GM10248 (cell line): ENCODE data around the gene ZNF385B.

Experiments used
- CTCF ChIA-PET: fragments of 300-600 bp; sonication (Branson Sonifier 250); formaldehyde crosslinking; extraction: SDS; loops from one replicate; lab custom pipeline; 2021; ENCODE audit warnings: antibody characterized with exemption; lab: Yijun Ruan, JAX
- POLR2A ChIA-PET: fragments of 350-650 bp; sonication (Branson Sonifier 250); formaldehyde crosslinking; extraction: SDS; loops from one replicate; lab custom pipeline; 2020; ENCODE audit warnings: antibody characterized with exemption; lab: Yijun Ruan, JAX
- DNase-seq: peaks from one replicate; pipeline ENCODE4 v3.0.0; 2012; ENCODE audit errors: extremely low spot score
- TF ChIP-seq, protein P1 (sequence below): IDR thresholded peaks from 2 replicates; pipeline ENCODE4 v1.5.1; 2012; ENCODE audit warnings: mild to moderate bottlenecking, low read depth; ENCODE audit errors: extremely low read depth, missing control alignments, control extremely low read depth

The ZNF385B gene

DNA sequence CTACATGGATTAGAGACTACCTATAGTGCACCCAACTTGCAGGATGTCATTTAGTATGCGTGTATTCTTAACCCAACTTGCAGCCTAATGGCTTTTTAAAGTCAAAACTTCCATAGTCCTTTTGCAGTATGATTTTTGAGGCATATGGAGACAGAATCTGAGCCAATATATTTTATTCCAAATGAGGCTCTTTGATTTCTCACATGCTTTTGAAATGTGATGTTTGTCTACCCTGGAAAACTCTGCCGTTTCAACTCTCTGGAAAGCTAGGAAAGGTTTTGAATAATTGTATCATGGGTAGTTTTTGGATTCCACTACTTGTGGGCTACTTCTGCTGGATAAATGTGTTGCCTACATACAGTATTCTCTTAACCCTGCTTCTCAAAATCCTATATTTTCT, 206.6 kb downstream of the ZNF385B start:
- no peak for DNase-seq
- ChIA-PET CTCF (no interaction called here), POLR2A (no interaction called here)
- TF ChIP-seq, protein P1, sequence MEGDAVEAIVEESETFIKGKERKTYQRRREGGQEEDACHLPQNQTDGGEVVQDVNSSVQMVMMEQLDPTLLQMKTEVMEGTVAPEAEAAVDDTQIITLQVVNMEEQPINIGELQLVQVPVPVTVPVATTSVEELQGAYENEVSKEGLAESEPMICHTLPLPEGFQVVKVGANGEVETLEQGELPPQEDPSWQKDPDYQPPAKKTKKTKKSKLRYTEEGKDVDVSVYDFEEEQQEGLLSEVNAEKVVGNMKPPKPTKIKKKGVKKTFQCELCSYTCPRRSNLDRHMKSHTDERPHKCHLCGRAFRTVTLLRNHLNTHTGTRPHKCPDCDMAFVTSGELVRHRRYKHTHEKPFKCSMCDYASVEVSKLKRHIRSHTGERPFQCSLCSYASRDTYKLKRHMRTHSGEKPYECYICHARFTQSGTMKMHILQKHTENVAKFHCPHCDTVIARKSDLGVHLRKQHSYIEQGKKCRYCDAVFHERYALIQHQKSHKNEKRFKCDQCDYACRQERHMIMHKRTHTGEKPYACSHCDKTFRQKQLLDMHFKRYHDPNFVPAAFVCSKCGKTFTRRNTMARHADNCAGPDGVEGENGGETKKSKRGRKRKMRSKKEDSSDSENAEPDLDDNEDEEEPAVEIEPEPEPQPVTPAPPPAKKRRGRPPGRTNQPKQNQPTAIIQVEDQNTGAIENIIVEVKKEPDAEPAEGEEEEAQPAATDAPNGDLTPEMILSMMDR: no peak

GRCh38 chr2:179652296-179652695, 209.1 kb downstream of the ZNF385B start:
- no peak for DNase-seq
- CTCF ChIA-PET: interaction anchor here (0.8 to 1.4 kb wide), 2 partner anchors 18 to 68 kb away, joined by 3 read pairs; no protein-coding TSS in a partner anchor
- TF ChIP-seq, protein P1: no peak

GRCh38 chr2:179650420-179650819, 211.0 kb downstream of the ZNF385B start:
- ChIA-PET POLR2A (no interaction called here), CTCF (no interaction called here)
- TF ChIP-seq, protein P1: no peak
- DNase-seq: no peak

More at GRCh38 chr2:179652296-179652695, 209.1 kb downstream of the ZNF385B start:
- POLR2A ChIA-PET: no interaction called here

DNA sequence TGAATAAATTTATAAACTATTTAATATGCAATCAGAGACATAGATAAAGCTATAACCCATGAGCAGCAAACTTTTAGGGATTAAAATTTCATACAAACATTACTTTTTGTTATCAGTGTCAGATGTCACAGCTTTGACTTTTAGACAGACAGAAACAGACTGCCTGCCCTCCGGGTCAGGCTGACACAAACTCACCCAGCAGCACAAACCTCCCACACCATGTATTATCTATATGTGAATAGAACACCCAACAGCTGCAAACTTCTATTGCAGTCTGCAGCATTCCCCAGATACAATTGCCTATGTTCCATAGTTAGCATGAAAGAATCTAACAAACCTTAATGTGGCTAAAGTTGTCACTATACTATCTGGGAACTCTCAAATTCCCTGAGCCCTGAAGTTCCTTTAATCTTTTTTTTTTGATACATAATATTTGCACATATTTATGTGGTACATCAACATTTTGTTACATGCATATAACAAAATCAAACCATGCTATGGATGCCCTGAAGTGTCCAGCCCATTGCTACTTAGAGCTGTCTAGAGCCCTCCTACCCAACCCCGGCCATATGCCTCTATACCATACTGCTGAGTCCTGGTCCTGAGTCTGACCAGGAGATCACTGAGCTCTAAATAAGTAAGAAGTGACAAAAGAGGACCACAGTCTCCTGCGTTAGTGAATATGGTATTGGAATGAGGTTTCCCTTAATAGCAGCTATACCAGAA, 214.4 kb downstream of the ZNF385B start:
- TF ChIP-seq, protein P1: no peak
- ChIA-PET CTCF (no interaction called here), POLR2A (no interaction called here)
- DNase-seq: no peak

- TF ChIP-seq, protein P1: no peak
- DNase-seq: no peak
- CTCF ChIA-PET: no interaction called here
- POLR2A ChIA-PET: no interaction called here
Measured at GRCh38 chr2:179646173-179646769, 215.1 kb downstream of the ZNF385B start.

GRCh38 chr2:179645047-179645446, 216.4 kb downstream of the ZNF385B start:
- DNase-seq: no peak
- ChIA-PET POLR2A (no interaction called here), CTCF (no interaction called here)
- TF ChIP-seq, protein P1: no peak
